ENCODE data around the gene CARD10.

Gene CARD10

GRCh38 chr22:37525073-37525745, 6.0 kb upstream of the CARD10 start:
- DNase-seq = no peak

DNA sequence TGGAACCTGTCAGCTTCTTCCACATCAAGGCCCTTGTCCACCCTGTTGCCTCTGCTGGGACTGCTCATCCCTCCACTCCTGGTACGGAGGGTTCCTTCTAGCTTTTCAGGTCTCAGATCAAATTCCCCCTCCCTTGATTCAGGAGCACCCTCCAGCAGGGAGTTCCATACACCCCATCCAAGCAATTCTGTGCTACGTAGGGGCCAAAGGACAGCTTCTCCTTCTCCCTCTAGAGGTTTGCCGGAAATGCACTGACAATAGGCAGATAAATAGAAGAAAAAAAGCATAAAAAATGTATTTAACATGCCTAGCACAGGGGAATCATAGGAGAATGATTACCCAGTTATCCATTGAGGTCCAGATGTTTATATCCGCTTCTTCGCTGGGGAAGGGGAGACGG, 3.3 kb upstream of the CARD10 start:
- DNase-seq = no peak

- DNase-seq = no peak
Observed at GRCh38 chr22:37521236-37521739, 2.1 kb upstream of the CARD10 start.

DNA sequence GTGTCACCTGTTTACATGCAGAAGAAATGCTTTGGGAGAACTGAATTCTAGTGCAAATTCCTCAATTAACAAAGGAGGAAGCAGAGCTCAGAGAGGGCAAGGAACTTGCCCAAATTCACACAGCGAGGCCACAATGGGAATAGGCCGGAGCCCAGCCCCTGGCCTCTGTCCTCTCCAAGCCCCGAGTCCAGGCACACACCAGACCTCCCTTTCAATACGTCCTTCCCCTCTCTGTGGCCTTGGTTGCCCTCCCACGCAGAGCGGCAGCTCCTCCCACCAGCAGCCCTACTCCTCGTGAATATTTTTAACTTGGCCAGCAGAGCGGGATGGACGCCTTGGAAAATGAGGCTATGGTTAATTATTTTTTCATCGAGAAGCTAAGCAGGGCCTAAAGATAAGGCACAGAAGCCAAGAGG, 1.6 kb upstream of the CARD10 start:
- no peak for DNase-seq

GRCh38 chr22:37518509-37519267, 527 bp downstream of the CARD10 start:
- no peak for DNase-seq

- DNase-seq = no peak
Observed at GRCh38 chr22:37517826-37518450, 1.3 kb downstream of the CARD10 start.

- no peak for DNase-seq
Observed at GRCh38 chr22:37516456-37516855, 2.8 kb downstream of the CARD10 start.

GRCh38 chr22:37515901-37516300, 3.3 kb downstream of the CARD10 start:
- no peak for DNase-seq

DNA sequence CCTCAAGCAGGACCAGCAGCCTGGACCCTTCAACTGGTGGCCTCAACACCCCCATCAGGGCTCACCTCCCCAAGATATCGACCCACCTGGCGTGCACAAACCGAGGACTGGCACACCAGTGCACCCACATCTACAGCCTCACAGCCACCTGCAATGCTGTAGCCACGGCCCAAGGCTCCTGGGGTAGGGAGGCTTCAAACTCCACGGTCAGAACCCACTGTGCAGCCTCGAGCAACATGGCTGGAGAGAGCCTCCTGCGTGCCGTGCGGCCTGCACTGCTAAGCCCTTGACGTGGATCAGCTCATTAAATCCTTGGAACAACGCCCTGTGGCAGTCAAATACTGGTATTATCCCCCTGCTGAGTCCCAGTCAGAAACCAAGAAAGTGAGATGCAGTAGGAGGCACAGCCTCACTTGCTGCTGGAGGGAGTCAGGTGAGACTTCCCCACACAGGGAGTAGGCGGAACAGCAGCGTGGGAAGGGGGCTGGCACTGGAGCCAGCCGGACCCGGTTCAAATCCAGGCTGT, 4.6 kb downstream of the CARD10 start:
- no peak for DNase-seq

DNA sequence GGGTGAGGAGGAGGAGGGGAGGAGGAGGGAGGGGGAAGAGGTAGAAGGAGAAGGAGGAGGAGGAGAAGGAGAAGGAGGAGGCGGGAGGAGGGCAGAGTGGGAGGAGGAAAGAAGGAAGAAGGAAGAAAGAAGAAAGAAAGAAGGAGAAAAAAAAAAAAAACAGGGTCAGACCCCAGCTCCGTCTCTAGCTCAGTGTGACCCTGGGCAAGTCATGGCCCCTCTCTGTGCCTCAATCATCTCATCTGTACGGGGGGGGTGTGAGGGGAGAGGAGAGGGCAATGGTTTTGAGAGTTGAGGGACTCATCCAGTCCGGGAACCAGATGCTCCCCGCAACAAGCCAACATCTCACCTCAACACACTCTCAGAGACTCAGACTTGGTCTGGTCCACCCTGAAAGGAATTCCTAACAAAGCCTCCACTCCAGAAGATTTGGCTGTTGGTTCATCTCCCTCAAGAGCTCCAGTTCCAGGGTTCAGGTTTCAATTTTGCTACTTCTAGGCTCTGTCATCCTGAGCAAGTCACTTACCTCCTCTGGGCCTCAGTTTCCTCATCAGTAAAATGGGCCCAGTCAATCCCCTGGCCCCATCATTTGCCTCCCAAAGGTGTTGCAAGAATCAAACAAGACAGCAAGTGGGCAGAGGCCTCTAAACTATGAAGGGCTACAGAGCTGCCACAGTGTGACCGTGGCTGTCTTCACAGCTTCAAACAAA, 7.7 kb downstream of the CARD10 start:
- DNase-seq = no peak

DNA sequence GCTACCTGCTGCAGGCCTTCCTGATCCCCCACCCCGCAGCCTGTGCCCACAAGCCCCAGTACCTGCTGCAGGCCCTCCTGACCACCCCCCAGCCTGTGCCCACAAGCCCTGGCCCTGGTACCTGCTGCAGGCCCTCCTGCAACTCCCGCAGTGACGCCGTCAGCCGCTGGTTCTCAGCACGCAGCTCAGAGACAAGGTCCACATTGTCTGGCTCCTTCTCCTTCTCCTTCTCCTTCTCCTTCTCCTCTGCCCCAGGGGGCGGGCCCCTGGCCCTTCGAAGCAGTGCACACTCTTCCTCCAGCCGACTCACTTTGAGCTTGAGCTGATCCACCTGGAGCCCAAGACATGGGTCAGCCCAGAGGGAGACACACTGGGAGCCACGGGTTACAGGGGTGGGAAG, 9.1 kb downstream of the CARD10 start:
- no peak for DNase-seq

GRCh38 chr22:37509059-37509860, 10.0 kb downstream of the CARD10 start:
- DNase-seq = no peak

DNA sequence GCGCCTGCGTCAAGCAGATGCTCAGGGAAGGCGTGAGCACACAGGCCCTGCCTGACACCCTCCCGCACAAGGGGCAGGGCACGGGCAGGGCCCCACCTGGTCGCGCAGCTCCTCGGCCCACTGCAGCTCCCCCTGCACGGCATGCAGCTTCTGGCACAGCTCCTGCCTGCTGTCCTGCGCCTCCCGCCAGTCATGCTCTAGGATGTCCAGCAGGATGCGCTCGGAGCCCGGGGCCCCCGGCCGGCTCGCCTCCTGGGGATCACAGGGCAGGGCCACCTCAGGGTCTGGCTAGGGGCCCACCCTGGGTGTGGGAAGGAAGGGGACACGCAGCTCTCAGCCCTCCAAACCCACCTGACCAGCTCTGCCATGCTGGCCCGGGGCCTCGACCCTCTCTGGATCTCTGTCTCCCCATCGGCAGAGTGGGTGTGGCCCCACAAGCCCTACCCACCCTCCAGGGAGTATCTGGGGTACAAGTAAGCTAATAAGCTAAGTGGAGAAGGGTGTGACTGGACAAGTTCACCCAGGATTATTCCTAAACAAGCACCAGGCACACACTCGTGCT, 10.7 kb downstream of the CARD10 start:
- DNase-seq = no peak

DNA sequence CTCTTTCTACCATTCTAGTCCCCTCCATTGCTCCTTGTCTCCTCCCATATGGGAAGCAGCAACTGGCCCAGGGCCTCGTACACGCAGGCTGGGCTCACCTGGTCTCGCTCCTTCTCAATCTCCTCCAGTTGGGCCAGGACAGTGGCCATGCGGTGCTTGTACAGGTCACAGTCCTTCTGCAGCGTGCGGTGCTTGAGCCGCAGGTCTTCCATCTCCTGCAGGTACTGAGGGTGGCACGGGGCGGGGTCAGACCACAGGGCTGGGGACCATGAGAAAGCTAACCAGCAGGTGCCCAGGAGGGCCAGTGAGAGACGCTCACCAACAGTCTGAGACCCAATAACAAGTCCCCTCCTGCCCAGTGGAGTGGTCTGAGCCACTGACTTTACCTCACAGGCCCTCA, 11.5 kb downstream of the CARD10 start:
- DNase-seq = no peak

GRCh38 chr22:37505989-37506388, 13.2 kb downstream of the CARD10 start:
- no peak for DNase-seq

- no peak for DNase-seq
Observed at GRCh38 chr22:37505565-37505964, 13.7 kb downstream of the CARD10 start.

DNA sequence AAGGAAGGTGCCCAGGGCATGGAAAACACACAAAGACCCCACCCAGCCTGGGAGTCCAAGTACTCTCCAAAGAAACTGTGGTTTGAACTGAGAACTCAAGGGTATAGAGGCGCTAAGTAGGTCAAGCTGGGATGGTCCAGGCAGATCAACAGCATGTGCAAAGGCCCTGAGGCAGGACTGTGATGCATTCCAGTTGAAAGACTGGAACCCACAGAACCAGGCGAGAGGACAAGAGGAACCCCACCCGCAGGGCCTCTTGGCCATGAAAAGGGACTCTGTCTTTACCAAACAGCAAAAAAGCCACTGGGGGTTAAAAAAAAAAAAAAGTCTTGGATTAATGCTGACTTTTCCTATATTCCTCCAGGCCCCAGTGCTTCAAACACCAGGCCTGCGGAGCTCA, 14.3 kb downstream of the CARD10 start:
- DNase-seq = no peak

DNA sequence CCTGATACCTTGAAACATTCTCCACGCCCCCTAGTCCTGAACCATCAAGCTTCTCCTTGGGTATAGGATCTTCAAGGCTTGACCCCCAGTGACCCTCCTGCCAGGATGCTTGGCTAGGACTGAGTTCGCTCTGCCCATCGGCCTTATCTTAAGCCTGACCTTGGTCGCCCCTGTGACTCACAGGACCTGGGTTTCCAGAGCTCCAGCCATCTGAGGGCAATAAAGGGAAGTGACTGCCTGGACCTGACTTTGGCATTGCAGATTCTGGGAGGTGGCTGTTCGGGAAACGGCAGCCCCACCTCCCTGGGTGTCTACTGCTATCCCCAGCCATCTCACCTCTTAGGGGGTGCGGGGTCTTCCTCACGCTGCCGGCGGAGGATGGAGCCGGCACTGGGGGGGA, 15.4 kb downstream of the CARD10 start:
- no peak for DNase-seq

- no peak for DNase-seq
Observed at GRCh38 chr22:37503183-37503683, 16.0 kb downstream of the CARD10 start.

DNA sequence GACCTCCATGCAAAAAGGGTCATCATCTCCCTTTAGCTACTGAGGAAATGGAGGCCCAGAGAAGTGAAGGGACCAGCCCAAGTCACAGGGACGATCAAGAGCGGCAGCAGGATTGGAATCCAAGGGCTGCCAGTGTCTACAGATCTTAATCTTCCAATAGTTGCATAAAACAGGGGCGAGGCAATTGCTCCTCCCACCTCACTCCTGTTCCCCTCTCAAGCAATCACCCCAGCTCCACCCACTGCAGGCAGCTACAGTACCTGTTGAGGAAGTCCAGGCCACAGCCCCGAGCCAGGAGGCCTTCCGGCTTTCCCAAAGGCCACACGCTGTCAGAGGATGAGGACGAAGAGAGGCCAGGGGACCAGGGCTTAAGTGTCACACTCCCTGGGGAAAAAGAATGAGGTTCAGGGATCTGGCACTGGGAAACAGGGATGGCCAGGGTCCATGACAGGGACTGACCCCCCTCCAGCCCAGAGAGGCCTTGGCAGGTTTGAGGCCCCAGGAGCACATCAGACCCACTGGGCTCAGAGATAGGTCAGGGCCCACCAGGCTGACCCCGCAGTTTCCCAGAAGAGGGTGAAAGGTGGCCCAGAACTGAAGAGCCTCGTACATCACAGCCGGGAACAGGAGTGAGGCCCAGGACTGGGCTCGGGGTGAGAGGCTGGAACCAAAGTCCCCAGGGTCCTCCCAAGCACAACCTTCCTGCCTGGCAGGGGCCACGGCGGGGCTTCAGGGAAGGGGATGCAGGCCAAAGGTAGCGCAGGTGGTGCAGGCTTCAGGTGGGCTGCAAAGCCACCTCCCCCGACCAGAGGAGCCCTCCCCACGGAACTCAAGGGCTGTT, 16.7 kb downstream of the CARD10 start:
- no peak for DNase-seq
